SK-N-SH treated with all-trans-retinoic acid at 6 μM for 48 hours (cell line): ENCODE results near the gene EFNB2.

Experiments used
- ATAC-seq: fragments of 200-7000 bp; cut with Tn5 transposase; 3 replicates; pipeline ENCODE4 v1.9.1; 2020; ENCODE audit warnings: mild to moderate bottlenecking, moderate library complexity
- ARNTL ChIP-seq: fragments of 450-650 bp; formaldehyde crosslinking; IDR thresholded peaks from 2 replicates; pipeline ENCODE4 v1.5.0; 2020; ENCODE audit warnings: low read depth, mild to moderate bottlenecking, moderate library complexity, borderline replicate concordance
- BACH2 ChIP-seq: fragments of 250-450 bp; sonication (Bioruptor Pico); IDR thresholded peaks from 2 replicates; pipeline ENCODE4 v1.9.0; 2021; ENCODE audit warnings: mild to moderate bottlenecking, borderline replicate concordance
- CREB5 ChIP-seq: fragments of 250-450 bp; sonication (Bioruptor Pico); IDR thresholded peaks from 2 replicates; pipeline ENCODE4 v1.5.1; 2020; ENCODE audit warnings: low read depth, mild to moderate bottlenecking, moderate library complexity
- CSDC2 ChIP-seq: fragments of 250-450 bp; sonication (Bioruptor Pico); IDR thresholded peaks from 2 replicates; pipeline ENCODE4 v1.5.0; 2020; ENCODE audit warnings: mild to moderate bottlenecking, moderate library complexity
- ESRRG ChIP-seq: fragments of 250-450 bp; sonication (Bioruptor Pico); IDR thresholded peaks from 2 replicates; pipeline ENCODE4 v1.6.1; 2021; ENCODE audit warnings: mild to moderate bottlenecking
- GLIS3 ChIP-seq: fragments of 250-450 bp; sonication (Bioruptor Pico); IDR thresholded peaks from 2 replicates; pipeline ENCODE4 v1.5.0; 2020; ENCODE audit warnings: mild to moderate bottlenecking, moderate library complexity
- ISL1 ChIP-seq: fragments of 250-450 bp; sonication (Bioruptor Pico); IDR thresholded peaks from 2 replicates; pipeline ENCODE4 v2.1.2; 2022; ENCODE audit warnings: mild to moderate bottlenecking, moderate library complexity
- OSR1 ChIP-seq: fragments of 250-450 bp; sonication (Bioruptor Pico); IDR thresholded peaks from 2 replicates; pipeline ENCODE4 v1.8.0; 2022; ENCODE audit warnings: moderate library complexity, mild to moderate bottlenecking, inconsistent platforms
- POU6F1 ChIP-seq: fragments of 250-450 bp; sonication (Bioruptor Pico); IDR thresholded peaks from 2 replicates; pipeline ENCODE4 v1.8.0; 2021; ENCODE audit warnings: low read depth, mild to moderate bottlenecking, moderate library complexity, borderline replicate concordance
- PPARA ChIP-seq: fragments of 250-450 bp; sonication (Bioruptor Pico); IDR thresholded peaks from 2 replicates; pipeline ENCODE4 v1.5.0; 2020; ENCODE audit warnings: mild to moderate bottlenecking, borderline replicate concordance
- RARB ChIP-seq: fragments of 250-450 bp; sonication (Bioruptor Pico); IDR thresholded peaks from 2 replicates; pipeline ENCODE4 v1.8.0; 2021; ENCODE audit warnings: mild to moderate bottlenecking, moderate library complexity
- SNAI2 ChIP-seq: fragments of 250-450 bp; sonication (Bioruptor Pico); IDR thresholded peaks from 2 replicates; pipeline ENCODE4 v1.5.0; 2020; ENCODE audit warnings: mild to moderate bottlenecking, moderate library complexity
- TCF4 ChIP-seq: fragments of 250-450 bp; sonication (Bioruptor Pico); IDR thresholded peaks from 2 replicates; pipeline ENCODE4 v1.8.0; 2021; ENCODE audit warnings: mild to moderate bottlenecking, moderate library complexity, borderline replicate concordance
- TOX ChIP-seq: fragments of 250-450 bp; sonication (Bioruptor Pico); IDR thresholded peaks from 2 replicates; pipeline ENCODE4 v1.8.0; 2021; ENCODE audit warnings: mild to moderate bottlenecking, moderate library complexity, borderline replicate concordance
- ZC3H10 ChIP-seq: fragments of 250-450 bp; sonication (Bioruptor Pico); IDR thresholded peaks from 2 replicates; pipeline ENCODE4 v1.5.1; 2021; ENCODE audit warnings: mild to moderate bottlenecking, moderate library complexity
- ZFP30 ChIP-seq: fragments of 450-650 bp; formaldehyde crosslinking; IDR thresholded peaks from 2 replicates; pipeline ENCODE4 v1.5.0; 2022; ENCODE audit warnings: mild to moderate bottlenecking, moderate library complexity
- ZNF565 ChIP-seq: fragments of 450-650 bp; formaldehyde crosslinking; conservative IDR thresholded peaks from 2 replicates; pipeline ENCODE4 v1.5.0; 2020; ENCODE audit warnings: low read depth, mild to moderate bottlenecking, moderate library complexity
- ZNF70 ChIP-seq: fragments of 450-650 bp; formaldehyde crosslinking; IDR thresholded peaks from 2 replicates; pipeline ENCODE4 v1.5.0; 2020; ENCODE audit warnings: mild to moderate bottlenecking, moderate library complexity
- ZNF8 ChIP-seq: fragments of 450-650 bp; formaldehyde crosslinking; IDR thresholded peaks from 2 replicates; pipeline ENCODE4 v1.5.0; 2020; ENCODE audit warnings: mild to moderate bottlenecking, moderate library complexity
- TF ChIP-seq, protein P1 (sequence below): fragments of 250-450 bp; sonication (Bioruptor Pico); IDR thresholded peaks from 2 replicates; pipeline ENCODE4 v1.5.0; 2020; ENCODE audit warnings: mild to moderate bottlenecking, moderate library complexity
- TF ChIP-seq, protein P2 (sequence below): fragments of 250-450 bp; sonication (Bioruptor Pico); IDR thresholded peaks from 2 replicates; pipeline ENCODE4 v1.8.0; 2020; ENCODE audit warnings: mild to moderate bottlenecking, moderate library complexity, borderline replicate concordance
- TF ChIP-seq, protein P3 (sequence below): fragments of 250-450 bp; sonication (Bioruptor Pico); IDR thresholded peaks from 2 replicates; pipeline ENCODE4 v1.5.1; 2021; ENCODE audit warnings: mild to moderate bottlenecking, moderate library complexity

The EFNB2 gene

DNA sequence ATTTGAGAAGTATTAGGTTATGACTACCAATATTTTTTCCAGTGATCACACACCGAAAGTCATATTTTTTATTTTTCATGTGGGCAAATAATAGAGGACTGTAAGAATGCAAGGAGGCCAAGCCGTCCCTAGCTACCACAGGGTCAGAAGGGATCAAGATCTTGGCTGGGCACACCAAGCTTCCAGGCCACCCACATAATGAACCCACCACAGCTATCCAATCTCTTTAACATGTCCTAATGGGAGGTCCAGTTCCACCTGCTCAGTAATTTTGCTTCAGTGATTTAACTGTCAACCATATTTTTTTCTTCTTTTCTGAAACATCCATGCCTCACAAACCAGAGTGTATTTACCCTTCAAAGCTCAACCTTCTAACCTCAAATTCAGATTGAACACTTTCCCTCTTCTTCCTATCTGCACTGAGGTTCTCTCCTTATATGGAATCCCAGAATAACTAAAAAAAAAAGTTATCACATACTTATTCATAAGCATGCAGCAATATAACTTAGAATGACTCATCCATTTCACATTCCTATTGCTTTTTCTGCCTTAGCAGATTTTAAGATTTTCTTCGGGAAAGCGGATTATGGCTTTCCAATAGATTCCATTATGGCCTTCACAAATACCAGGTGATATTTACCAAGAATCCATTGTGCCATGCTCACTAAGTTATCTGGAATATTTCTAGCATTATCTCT lies 20.3 kb upstream of the EFNB2 start:
- ATAC-seq, result peak; percentile 60; the same call in 2 of the 3 replicates
- TF ChIP-seq OSR1 (CRISPR knock-in tag) (no peak), ZNF8 (CRISPR knock-in tag) (no peak), TOX (CRISPR knock-in tag) (no peak), SNAI2 (CRISPR knock-in tag) (no peak)
- TF ChIP-seq, all 23 proteins: peak for 0

- no peak for TF ChIP-seq GLIS3 (CRISPR knock-in tag)
- TF ChIP-seq ZFP30 (CRISPR knock-in tag), result no peak
- no peak for TF ChIP-seq RARB
- no peak for TF ChIP-seq PPARA (CRISPR knock-in tag)
- no peak for TF ChIP-seq ZNF70 (CRISPR knock-in tag)
- TF ChIP-seq ARNTL, result no peak
- TF ChIP-seq BACH2 (CRISPR knock-in tag), result no peak
- no peak for TF ChIP-seq ZNF8 (CRISPR knock-in tag)
- TF ChIP-seq ISL1, result no peak
- TF ChIP-seq OSR1 (CRISPR knock-in tag), result no peak
- TF ChIP-seq, protein P1, sequence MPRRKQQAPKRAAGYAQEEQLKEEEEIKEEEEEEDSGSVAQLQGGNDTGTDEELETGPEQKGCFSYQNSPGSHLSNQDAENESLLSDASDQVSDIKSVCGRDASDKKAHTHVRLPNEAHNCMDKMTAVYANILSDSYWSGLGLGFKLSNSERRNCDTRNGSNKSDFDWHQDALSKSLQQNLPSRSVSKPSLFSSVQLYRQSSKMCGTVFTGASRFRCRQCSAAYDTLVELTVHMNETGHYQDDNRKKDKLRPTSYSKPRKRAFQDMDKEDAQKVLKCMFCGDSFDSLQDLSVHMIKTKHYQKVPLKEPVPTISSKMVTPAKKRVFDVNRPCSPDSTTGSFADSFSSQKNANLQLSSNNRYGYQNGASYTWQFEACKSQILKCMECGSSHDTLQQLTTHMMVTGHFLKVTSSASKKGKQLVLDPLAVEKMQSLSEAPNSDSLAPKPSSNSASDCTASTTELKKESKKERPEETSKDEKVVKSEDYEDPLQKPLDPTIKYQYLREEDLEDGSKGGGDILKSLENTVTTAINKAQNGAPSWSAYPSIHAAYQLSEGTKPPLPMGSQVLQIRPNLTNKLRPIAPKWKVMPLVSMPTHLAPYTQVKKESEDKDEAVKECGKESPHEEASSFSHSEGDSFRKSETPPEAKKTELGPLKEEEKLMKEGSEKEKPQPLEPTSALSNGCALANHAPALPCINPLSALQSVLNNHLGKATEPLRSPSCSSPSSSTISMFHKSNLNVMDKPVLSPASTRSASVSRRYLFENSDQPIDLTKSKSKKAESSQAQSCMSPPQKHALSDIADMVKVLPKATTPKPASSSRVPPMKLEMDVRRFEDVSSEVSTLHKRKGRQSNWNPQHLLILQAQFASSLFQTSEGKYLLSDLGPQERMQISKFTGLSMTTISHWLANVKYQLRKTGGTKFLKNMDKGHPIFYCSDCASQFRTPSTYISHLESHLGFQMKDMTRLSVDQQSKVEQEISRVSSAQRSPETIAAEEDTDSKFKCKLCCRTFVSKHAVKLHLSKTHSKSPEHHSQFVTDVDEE (CRISPR knock-in tag), result no peak
- TF ChIP-seq SNAI2 (CRISPR knock-in tag), result no peak
- TF ChIP-seq, protein P2, sequence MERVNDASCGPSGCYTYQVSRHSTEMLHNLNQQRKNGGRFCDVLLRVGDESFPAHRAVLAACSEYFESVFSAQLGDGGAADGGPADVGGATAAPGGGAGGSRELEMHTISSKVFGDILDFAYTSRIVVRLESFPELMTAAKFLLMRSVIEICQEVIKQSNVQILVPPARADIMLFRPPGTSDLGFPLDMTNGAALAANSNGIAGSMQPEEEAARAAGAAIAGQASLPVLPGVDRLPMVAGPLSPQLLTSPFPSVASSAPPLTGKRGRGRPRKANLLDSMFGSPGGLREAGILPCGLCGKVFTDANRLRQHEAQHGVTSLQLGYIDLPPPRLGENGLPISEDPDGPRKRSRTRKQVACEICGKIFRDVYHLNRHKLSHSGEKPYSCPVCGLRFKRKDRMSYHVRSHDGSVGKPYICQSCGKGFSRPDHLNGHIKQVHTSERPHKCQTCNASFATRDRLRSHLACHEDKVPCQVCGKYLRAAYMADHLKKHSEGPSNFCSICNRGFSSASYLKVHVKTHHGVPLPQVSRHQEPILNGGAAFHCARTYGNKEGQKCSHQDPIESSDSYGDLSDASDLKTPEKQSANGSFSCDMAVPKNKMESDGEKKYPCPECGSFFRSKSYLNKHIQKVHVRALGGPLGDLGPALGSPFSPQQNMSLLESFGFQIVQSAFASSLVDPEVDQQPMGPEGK (CRISPR knock-in tag), result no peak
- TF ChIP-seq, protein P3, sequence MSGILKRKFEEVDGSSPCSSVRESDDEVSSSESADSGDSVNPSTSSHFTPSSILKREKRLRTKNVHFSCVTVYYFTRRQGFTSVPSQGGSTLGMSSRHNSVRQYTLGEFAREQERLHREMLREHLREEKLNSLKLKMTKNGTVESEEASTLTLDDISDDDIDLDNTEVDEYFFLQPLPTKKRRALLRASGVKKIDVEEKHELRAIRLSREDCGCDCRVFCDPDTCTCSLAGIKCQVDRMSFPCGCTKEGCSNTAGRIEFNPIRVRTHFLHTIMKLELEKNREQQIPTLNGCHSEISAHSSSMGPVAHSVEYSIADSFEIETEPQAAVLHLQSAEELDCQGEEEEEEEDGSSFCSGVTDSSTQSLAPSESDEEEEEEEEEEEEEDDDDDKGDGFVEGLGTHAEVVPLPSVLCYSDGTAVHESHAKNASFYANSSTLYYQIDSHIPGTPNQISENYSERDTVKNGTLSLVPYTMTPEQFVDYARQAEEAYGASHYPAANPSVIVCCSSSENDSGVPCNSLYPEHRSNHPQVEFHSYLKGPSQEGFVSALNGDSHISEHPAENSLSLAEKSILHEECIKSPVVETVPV (CRISPR knock-in tag), result no peak
- TF ChIP-seq TCF4 (CRISPR knock-in tag), result no peak
- TF ChIP-seq CSDC2 (CRISPR knock-in tag), result no peak
- TF ChIP-seq CREB5 (CRISPR knock-in tag), result no peak
- no peak for TF ChIP-seq ZNF565
- TF ChIP-seq, all 23 proteins: peak for 0
- no peak for ATAC-seq
Observed at GRCh38 chr13:106551751-106552150, 16.3 kb upstream of the EFNB2 start.

DNA sequence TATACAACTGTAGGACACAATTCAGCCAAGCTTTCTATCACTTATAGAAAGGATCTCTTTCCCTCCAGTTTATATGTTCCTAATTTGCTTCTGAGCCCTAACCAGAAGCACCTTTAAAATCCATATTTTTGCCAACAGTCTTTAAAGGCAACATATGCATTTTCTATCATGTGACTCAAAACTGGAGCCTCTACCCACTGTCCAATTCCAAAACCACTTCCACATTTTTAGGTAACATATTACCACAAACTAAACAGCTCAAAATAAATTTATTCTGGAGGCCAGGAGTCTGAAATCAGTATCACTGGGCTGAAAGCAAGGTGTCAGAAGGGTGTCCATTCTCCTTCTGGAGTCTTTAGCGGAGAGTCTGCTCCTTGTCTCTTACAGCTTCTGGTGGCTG lies 15.9 kb upstream of the EFNB2 start:
- ATAC-seq, result no peak
- TF ChIP-seq ISL1 (no peak), ZC3H10 (CRISPR knock-in tag) (no peak), RARB (no peak), ESRRG (CRISPR knock-in tag) (no peak)

- TF ChIP-seq TOX (CRISPR knock-in tag), result no peak
- no peak for TF ChIP-seq RARB
- TF ChIP-seq BACH2 (CRISPR knock-in tag), result no peak
- TF ChIP-seq POU6F1 (CRISPR knock-in tag), result no peak
- no peak for TF ChIP-seq ARNTL
- TF ChIP-seq ZNF70 (CRISPR knock-in tag), result no peak
- no peak for TF ChIP-seq ZNF8 (CRISPR knock-in tag)
- TF ChIP-seq, protein P2 (CRISPR knock-in tag), result no peak
- TF ChIP-seq TCF4 (CRISPR knock-in tag), result no peak
- TF ChIP-seq GLIS3 (CRISPR knock-in tag), result no peak
- no peak for TF ChIP-seq ZFP30 (CRISPR knock-in tag)
- no peak for TF ChIP-seq ZC3H10 (CRISPR knock-in tag)
- TF ChIP-seq CSDC2 (CRISPR knock-in tag), result no peak
- ATAC-seq, result no peak
Observed at GRCh38 chr13:106550570-106551135, 15.2 kb upstream of the EFNB2 start.
